IMR-90 (cell line): ENCODE results near the gene BDKRB1. TPM values are rescaled to one million over a fixed set of nuclear protein-coding genes. Genes with fewer than 3 reads are reported as not detected.

Experiments
- ATAC-seq: fragments of 200-7000 bp; cut with Tn5 transposase; 2 replicates; pipeline ENCODE4 v1.9.1; 2020; ENCODE audit warnings: low read depth, mild to moderate bottlenecking, moderate library complexity
- BruUV-seq: library from RNA; stranded (reverse); fragments of 400-500 nt; replicated peaks from 2 replicates; lab custom pipeline; 2021; lab: Mats Ljungman, UMichigan
- CTCF ChIA-PET: fragments of 300-600 bp; formaldehyde crosslinking; extraction: SDS; loops from one replicate; lab custom pipeline; 2021; ENCODE audit warnings: antibody characterized with exemption; lab: Yijun Ruan, JAX
- POLR2A ChIA-PET: fragments of 300-600 bp; sonication (Branson Sonifier 250); formaldehyde crosslinking; loops from one replicate; lab custom pipeline; 2022; ENCODE audit warnings: antibody characterized with exemption; ENCODE audit not compliant: unreplicated experiment; lab: Charles Lee
- DNase-seq: peaks from one replicate; pipeline ENCODE4 v3.0.0; 2013
- H2AFZ ChIP-seq: replicated peaks from 2 replicates; pipeline ENCODE3; 2013; ENCODE audit warnings: low read length, mild to moderate bottlenecking; ENCODE audit not compliant: poor library complexity
- H2AK5ac ChIP-seq: 2 replicates; pipeline ENCODE4 v1.6.1; 2013; ENCODE audit warnings: low read depth, low read length, inconsistent platforms
- H2AK9ac ChIP-seq: replicated peaks from 2 replicates; pipeline ENCODE3; 2013; ENCODE audit warnings: mild to moderate bottlenecking, low read depth, low read length, moderate library complexity; ENCODE audit not compliant: poor library complexity
- H2BK120ac ChIP-seq: 2 replicates; pipeline ENCODE4 v1.6.1; 2013; ENCODE audit warnings: low read depth, low read length, inconsistent platforms
- H2BK15ac ChIP-seq: 3 replicates; pipeline ENCODE4 v1.6.1; 2013; ENCODE audit warnings: low read depth, low read length, inconsistent platforms
- H2BK20ac ChIP-seq: 2 replicates; pipeline ENCODE4 v1.6.1; 2013; ENCODE audit warnings: low read depth, mild to moderate bottlenecking, inconsistent platforms, low read length, moderate library complexity
- H2BK5ac ChIP-seq: 2 replicates; pipeline ENCODE4 v1.6.1; 2013; ENCODE audit warnings: mild to moderate bottlenecking, low read depth, low read length, inconsistent platforms; ENCODE audit not compliant: poor library complexity, severe bottlenecking
- H3K14ac ChIP-seq: replicated peaks from 2 replicates; pipeline ENCODE4 v1.6.1; 2013; ENCODE audit warnings: low read depth, low read length, inconsistent platforms
- H3K18ac ChIP-seq: 2 replicates; pipeline ENCODE4 v1.6.1; 2013; ENCODE audit warnings: low read depth, low read length, control low read depth
- H3K23ac ChIP-seq: 2 replicates; pipeline ENCODE4 v1.6.1; 2013; ENCODE audit warnings: low read depth, low read length, inconsistent platforms
- H3K27ac ChIP-seq: 2 replicates; pipeline ENCODE4 v1.5.1; 2013; ENCODE audit warnings: mild to moderate bottlenecking, control low read depth, low read length; ENCODE audit not compliant: insufficient read depth
- H3K27me3 ChIP-seq: 2 replicates; pipeline ENCODE4 v1.6.1; 2013; ENCODE audit warnings: low read length; ENCODE audit not compliant: control insufficient read depth, insufficient read depth
- H3K36me3 ChIP-seq: 2 replicates; pipeline ENCODE4 v1.6.1; 2013; ENCODE audit warnings: low read length, mixed read lengths; ENCODE audit not compliant: control insufficient read depth, insufficient read depth
- H3K4ac ChIP-seq: 2 replicates; pipeline ENCODE4 v1.6.1; 2013; ENCODE audit warnings: low read depth, low read length, inconsistent platforms
- H3K4me1 ChIP-seq: 2 replicates; pipeline ENCODE4 v1.6.1; 2013; ENCODE audit warnings: low read length, mixed read lengths; ENCODE audit not compliant: control insufficient read depth, insufficient read depth
- H3K4me2 ChIP-seq: 2 replicates; pipeline ENCODE4 v1.6.1; 2013; ENCODE audit warnings: low read depth, mild to moderate bottlenecking, control low read depth, low read length, moderate library complexity
- H3K4me3 ChIP-seq: 2 replicates; pipeline ENCODE4 v1.5.1; 2013; ENCODE audit warnings: low read depth, mild to moderate bottlenecking, control low read depth, low read length, moderate library complexity; ENCODE audit not compliant: insufficient read depth
- H3K56ac ChIP-seq: 2 replicates; pipeline ENCODE4 v1.6.1; 2013; ENCODE audit warnings: low read length, inconsistent platforms; ENCODE audit not compliant: insufficient read depth; ENCODE audit errors: extremely low read depth
- H3K79me1 ChIP-seq, 2 experiments: 2 replicates each; pipeline ENCODE4 v1.6.1; 2013; ENCODE audit warnings: low read length in 2 of 2, inconsistent platforms in 1 of 2, low read depth in 1 of 2
- H3K9ac ChIP-seq: 2 replicates; pipeline ENCODE4 v1.6.1; 2013; ENCODE audit warnings: low read depth, low read length, control low read depth
- H3K9me1 ChIP-seq: 2 replicates; pipeline ENCODE4 v1.6.1; 2013; ENCODE audit warnings: low read length, inconsistent platforms; ENCODE audit not compliant: insufficient read depth
- H3K9me3 ChIP-seq: 2 replicates; pipeline ENCODE4 v1.6.1; 2013; ENCODE audit warnings: low read length; ENCODE audit not compliant: control insufficient read depth, insufficient read depth
- H4K20me1 ChIP-seq: 2 replicates; pipeline ENCODE4 v1.6.1; 2013; ENCODE audit warnings: low read length, inconsistent platforms; ENCODE audit not compliant: insufficient read depth
- H4K5ac ChIP-seq: 2 replicates; pipeline ENCODE4 v1.6.1; 2013; ENCODE audit warnings: mild to moderate bottlenecking, low read depth, low read length, control low read depth
- H4K8ac ChIP-seq, 2 experiments: 2 replicates each; pipeline ENCODE4 v1.6.1; 2013; ENCODE audit warnings: low read depth in 2 of 2, low read length in 2 of 2, control low read depth in 1 of 2, inconsistent platforms in 1 of 2
- H4K91ac ChIP-seq: 2 replicates; pipeline ENCODE4 v1.6.1; 2013; ENCODE audit warnings: low read depth, low read length, inconsistent platforms; ENCODE audit not compliant: insufficient read depth
- CTCF ChIP-seq: conservative IDR thresholded peaks from 2 replicates; pipeline ENCODE4 v1.5.1; 2012; ENCODE audit warnings: mild to moderate bottlenecking, low read depth, low read length, improper control_type of control experiment
- ELK1 ChIP-seq: fragments of 150-350 bp; IDR thresholded peaks from 2 replicates; pipeline ENCODE4 v1.6.1; 2016; ENCODE audit warnings: low read depth, mild to moderate bottlenecking, low read length, moderate library complexity, borderline replicate concordance
- WGBS, 2 experiments: methylation state at CpG; one replicate each; pipeline versions ENCODE4 v1.1.5 to v1.1.7; 2013; ENCODE audit warnings: missing lambda C conversion rate in 2 of 2; ENCODE audit not compliant: insufficient read length in 1 of 2; ENCODE audit errors: extremely low coverage in 2 of 2; 5-methylcytosine and 5-hydroxymethylcytosine counted together
- dilution Hi-C: fragments of 300-500 bp; cut with HindIII; formaldehyde crosslinking; loops from one replicate; pipeline ENCODE4 v1.14.3; 2018; ENCODE audit warnings: low sequenced_read_pairs; ENCODE audit not compliant: unreplicated experiment
- in situ Hi-C: fragments of 300-500 bp; cut with MboI; formaldehyde crosslinking; loops from 3 replicates; pipeline ENCODE4 v1.14.3; 2019; ENCODE audit warnings: low sequenced_read_pairs, inconsistent platforms, mixed read lengths
- intact Hi-C: fragments of 100-400 bp; cut with micrococcal nuclease; formaldehyde crosslinking; loops from 2 replicates; pipeline ENCODE4 v1.10.0; 2022
- polyA plus RNA-seq, 3 experiments: library from polyadenylated mRNA; depleted of rRNA; stranded (reverse); fragments of >200 nt; gene quantifications; 2 replicates each; pipeline ENCODE4 v1.2.3, GENCODE V29; 2012; ENCODE audit warnings: low replicate concordance in 1 of 3
- total RNA-seq: library from RNA; depleted of rRNA; stranded (reverse); fragments of >200 nt; gene quantifications from 2 replicates; pipeline ENCODE4 v1.2.3, GENCODE V29; 2012

The BDKRB1 gene
- total and polyA plus RNA-seq, 2 of the 4 experiments (the other 2 are of a cell fraction), result 56.5 to 130 TPM

GRCh38 chr14:96304956-96305355 is 48.9 kb downstream of the BDKRB1 start:
- no peak overlapping the region for H3K14ac ChIP-seq
- H3K4me2 ChIP-seq, result no peak overlapping the region
- H3K23ac ChIP-seq, result no peak overlapping the region
- H3K9ac ChIP-seq, result no peak overlapping the region
- CTCF ChIA-PET, result no interaction called here
- H3K9me1 ChIP-seq, result no peaks in the 10 kb centered on the region; the same call in 1 of the 2 replicates
- in situ Hi-C loops, result no loop called here
- H3K4me3 ChIP-seq, result no peak overlapping the region
- dilution Hi-C loops, result no loop called here
- no peak overlapping the region for H4K8ac ChIP-seq
- ATAC-seq (no peak), DNase-seq (no peak)
- BruUV-seq, result no TSS peak
- H4K91ac ChIP-seq, result no peak overlapping the region
- no peaks in the 10 kb centered on the region for H4K20me1 ChIP-seq
- H2BK15ac ChIP-seq, result no peak overlapping the region
- no peak overlapping the region for H2AK9ac ChIP-seq
- H3K18ac ChIP-seq, result no peak overlapping the region
- TF ChIP-seq ELK1 (no peak), CTCF (0 out of 2 replicates have a peak, but pooled peaks have one; percentile 4)
- H2BK5ac ChIP-seq, result no peak overlapping the region
- H2BK120ac ChIP-seq, result no peak overlapping the region
- H3K27ac ChIP-seq, result no peak overlapping the region
- H3K4me1 ChIP-seq, result no peaks in the 10 kb centered on the region
- H2BK20ac ChIP-seq, result no peak overlapping the region
- POLR2A ChIA-PET, result no interaction called here
- H3K27me3 ChIP-seq, result no peaks in the 10 kb centered on the region
- no peak overlapping the region for H2AK5ac ChIP-seq
- no peaks in the 10 kb centered on the region for H3K9me3 ChIP-seq
- peaks cover 24% of the 10 kb centered on the region for H3K36me3 ChIP-seq
- no peak overlapping the region for H2AFZ ChIP-seq
- H3K56ac ChIP-seq, result no peak overlapping the region
- H4K5ac ChIP-seq, result no peak overlapping the region
- no peaks in the 10 kb centered on the region for H3K79me1 ChIP-seq
- H3K4ac ChIP-seq, result no peak overlapping the region
- intact Hi-C loops, result no loop called here
- WGBS, 2 experiments, result no CpG with 5 or more reads among the region's 9 CpGs
